Measurements from ENCODE around the gene POFUT2.

The POFUT2 gene

GRCh38 chr21:45325206-45326168, 37.8 kb upstream of the POFUT2 start:
- TF ChIP-seq CTCF (IDR thresholded peaks at IDR 0.05; ENCODE audit: low read depth, low read length): no peak

GRCh38 chr21:45324489-45325205, 37.0 kb upstream of the POFUT2 start:
- no peak overlapping the region for H3K4me3 ChIP-seq (ENCODE audit: low read depth, low read length)
- TF ChIP-seq CTCF (IDR thresholded peaks at IDR 0.05; ENCODE audit: low read depth, low read length): no peak

More at GRCh38 chr21:45325206-45326168, 37.8 kb upstream of the POFUT2 start:
- no peak overlapping the region for H3K4me3 ChIP-seq (ENCODE audit: low read depth, low read length)

- TF ChIP-seq CTCF (IDR thresholded peaks at IDR 0.05; ENCODE audit: low read depth, low read length): no peak
- H3K4me3 ChIP-seq (ENCODE audit: low read depth, low read length): no peak overlapping the region
These were observed 36.0 kb upstream of the POFUT2 start for GRCh38 chr21:45323487-45324311.

GRCh38 chr21:45322960-45323461, 35.3 kb upstream of the POFUT2 start:
- TF ChIP-seq CTCF (IDR thresholded peaks at IDR 0.05; ENCODE audit: low read depth, low read length): no peak
- H3K4me3 ChIP-seq (ENCODE audit: low read depth, low read length): no peak overlapping the region

- TF ChIP-seq CTCF (IDR thresholded peaks at IDR 0.05; ENCODE audit: low read depth, low read length): no peak
- no peak overlapping the region for H3K4me3 ChIP-seq (ENCODE audit: low read depth, low read length)
These were observed 34.7 kb upstream of the POFUT2 start for GRCh38 chr21:45322231-45322959.

GRCh38 chr21:45320261-45321025, 32.7 kb upstream of the POFUT2 start:
- no peak overlapping the region for H3K4me3 ChIP-seq (ENCODE audit: low read depth, low read length)
- no peak for TF ChIP-seq CTCF (IDR thresholded peaks at IDR 0.05; ENCODE audit: low read depth, low read length)
